ENCODE measurements around the gene SLC22A4.
A peak's percentile ranks its signal among the peaks of the same experiment; 100 is the strongest.

SLC22A4 gene

GRCh38 chr5:132293992-132294727 is at the start of gene SLC22A4:
Gene SLC22A4, plus strand, starts transcription at chr5:132294394. Its CDS starts 223 bp downstream, at chr5:132294617.
- DNase-seq (ENCODE audit: low read depth) = peak; percentile 88

GRCh38 chr5:132245593-132245992 is 48.6 kb upstream of the SLC22A4 start:
- DNase-seq (ENCODE audit: low read depth) = no peak

DNA sequence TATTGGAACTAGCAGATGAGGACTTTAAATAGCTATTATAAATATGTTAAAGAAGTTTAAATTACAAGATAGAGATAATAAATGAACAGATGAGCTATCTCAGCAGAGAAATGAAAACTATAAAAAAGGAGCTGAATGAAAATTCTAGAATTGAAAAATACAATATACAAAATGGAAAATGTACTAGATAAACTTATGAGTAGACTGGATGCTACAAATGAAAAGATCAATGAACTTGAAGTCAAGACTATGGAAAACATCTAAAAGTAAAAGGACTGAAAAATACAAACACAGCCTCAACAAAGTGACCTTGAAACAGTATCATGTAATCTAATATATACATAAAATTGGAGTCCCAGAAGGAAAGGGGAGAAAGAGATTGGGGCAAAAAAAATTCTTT is 47.4 kb upstream of the SLC22A4 start:
- DNase-seq (ENCODE audit: low read depth) = no peak

DNA sequence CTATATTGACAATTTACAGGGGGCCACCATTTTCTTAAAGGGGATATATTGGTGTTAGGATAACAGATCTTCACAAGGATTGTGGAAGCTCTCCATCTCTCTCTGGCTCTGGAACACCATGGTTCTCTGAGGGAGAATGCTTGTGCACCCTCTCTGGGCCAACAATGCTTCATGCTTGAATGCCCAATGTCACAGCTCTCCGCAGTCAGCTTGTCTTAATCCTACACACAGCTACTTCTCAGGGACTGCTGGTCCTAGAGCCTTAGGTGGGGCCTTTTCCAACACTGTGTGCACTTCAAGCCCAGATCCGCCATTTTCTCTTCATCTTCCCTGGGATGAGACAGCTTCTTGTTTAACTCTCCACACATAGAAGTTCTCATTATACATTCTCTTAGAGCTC is 43.6 kb upstream of the SLC22A4 start:
- DNase-seq (ENCODE audit: low read depth) = no peak

DNA sequence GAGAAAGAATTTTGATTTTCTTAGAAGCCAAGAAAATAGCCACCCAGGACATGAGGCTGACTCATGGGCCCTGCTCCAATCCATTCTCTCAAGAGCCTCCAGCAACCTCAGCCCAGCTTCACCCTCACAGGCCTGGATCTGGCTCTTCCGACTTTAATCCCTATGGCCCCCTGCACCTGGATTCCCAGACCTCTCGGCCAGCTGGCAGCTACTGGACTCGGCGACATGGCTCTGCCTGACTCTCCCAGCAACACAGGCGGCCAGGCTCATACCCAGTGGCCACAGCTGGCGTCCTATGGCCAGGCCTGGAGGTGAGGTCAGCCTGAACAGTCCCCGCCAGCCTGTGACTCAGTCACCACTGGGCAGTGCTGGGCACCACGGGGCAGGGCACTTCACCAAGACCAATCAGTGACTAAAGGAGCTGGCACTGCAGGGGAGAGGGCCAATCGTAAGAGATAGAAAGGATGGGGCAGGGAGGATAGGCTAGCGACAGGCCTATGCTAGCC is 42.9 kb upstream of the SLC22A4 start:
- no peak for DNase-seq (ENCODE audit: low read depth)

DNA sequence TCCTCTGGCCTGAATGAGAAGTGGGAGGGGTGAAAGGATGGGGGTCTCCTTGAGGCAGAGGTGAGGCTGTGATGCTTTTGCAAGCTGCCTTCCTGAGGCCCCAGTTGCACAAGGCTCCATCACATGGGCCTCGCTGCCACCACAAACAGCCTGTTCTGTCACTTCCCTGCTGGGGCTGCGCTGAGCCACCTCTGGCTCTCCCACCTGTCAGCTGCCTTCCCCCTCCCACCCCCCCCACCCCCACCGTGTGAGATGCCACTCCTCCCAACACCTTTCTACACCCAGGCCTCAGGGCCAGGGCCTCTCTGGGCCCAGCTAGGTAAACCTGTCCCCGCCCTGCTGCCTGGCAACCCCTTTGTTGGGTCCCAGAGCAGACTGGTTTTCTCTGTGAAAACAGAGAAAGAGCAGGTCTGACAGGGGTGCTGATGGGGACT is 41.2 kb upstream of the SLC22A4 start:
- DNase-seq (ENCODE audit: low read depth) = no peak

DNA sequence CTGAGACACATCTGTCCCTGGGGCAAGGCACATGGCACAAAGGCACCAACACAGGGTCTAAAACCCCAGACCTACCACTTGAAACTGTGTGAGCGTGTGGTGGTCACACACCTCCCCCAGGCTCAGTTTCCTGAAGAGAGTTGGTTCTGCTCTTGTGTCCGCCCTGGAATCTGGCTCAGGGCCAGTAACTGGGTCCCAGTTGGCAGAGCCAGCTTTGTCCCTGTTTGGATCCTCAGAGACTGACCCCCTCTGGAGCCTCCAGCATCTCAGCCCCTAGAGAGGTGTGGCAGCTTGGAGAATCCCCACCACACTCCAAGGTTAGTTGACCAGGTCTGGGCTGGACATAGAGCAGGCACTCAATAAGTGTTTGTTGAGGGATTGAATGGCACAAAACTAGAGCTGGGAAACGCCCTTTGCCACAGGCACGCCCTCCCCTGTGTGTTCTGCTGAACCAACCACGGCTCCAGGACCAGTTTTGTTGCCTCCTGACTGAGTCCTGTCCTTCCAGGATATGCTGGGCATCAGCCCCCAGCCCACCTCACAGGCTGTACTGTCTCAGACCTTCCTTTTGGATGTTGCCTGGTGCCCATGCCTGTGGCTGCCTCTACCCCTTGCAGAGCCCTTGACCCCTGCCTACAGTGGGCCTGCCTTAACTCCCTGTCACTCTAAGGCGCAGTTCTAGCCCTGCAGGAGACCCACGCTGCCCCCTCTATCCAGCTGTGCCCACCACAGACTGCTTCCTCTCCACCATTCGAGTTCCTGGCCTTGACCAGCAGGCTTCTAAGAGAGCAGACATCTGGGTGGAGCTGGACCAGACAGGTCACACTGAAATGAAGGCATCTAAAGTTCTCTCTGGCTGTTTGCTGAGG is 40.5 kb upstream of the SLC22A4 start:
- no peak for DNase-seq (ENCODE audit: low read depth)

GRCh38 chr5:132254321-132254977 is 39.7 kb upstream of the SLC22A4 start:
- no peak for DNase-seq (ENCODE audit: low read depth)

- DNase-seq (ENCODE audit: low read depth) = no peak
Observed at GRCh38 chr5:132256086-132256782, 38.0 kb upstream of the SLC22A4 start.

- no peak for DNase-seq (ENCODE audit: low read depth)
Observed at GRCh38 chr5:132256783-132257130, 37.4 kb upstream of the SLC22A4 start.

GRCh38 chr5:132257131-132258101 is 36.8 kb upstream of the SLC22A4 start, which contains the start of gene PDLIM4:
Gene PDLIM4, plus strand, starts transcription at chr5:132257696. Its CDS starts 39 bp downstream, at chr5:132257735.
- DNase-seq (ENCODE audit: low read depth) = no peak

GRCh38 chr5:132258102-132259068 is 35.8 kb upstream of the SLC22A4 start:
- no peak for DNase-seq (ENCODE audit: low read depth)

- peak; percentile 83 for DNase-seq (ENCODE audit: low read depth)
Observed at GRCh38 chr5:132259069-132259851, 34.9 kb upstream of the SLC22A4 start.

DNA sequence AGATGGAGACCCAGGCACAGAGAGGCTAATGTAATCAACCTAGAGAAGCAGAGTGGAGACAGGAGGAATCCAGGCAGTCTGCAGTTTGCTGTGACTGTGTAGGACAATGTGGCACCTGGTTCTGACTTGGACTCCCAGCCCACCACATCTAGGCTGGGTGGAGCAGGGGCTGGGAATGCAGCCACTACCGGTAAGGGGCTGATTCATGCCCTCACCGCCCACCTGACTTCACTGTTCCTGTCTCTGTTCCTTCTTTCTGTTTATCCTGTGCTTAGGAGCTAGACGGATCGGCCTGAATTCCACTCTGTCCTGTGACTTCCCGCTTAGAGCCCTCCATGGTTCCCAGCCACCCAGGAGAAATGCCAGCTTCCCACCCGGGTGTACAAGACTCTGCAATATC is 34.1 kb upstream of the SLC22A4 start:
- no peak for DNase-seq (ENCODE audit: low read depth)

GRCh38 chr5:132260714-132261551 is 33.3 kb upstream of the SLC22A4 start:
- DNase-seq (ENCODE audit: low read depth) = no peak

- no peak for DNase-seq (ENCODE audit: low read depth)
Observed at GRCh38 chr5:132261881-132262845, 32.0 kb upstream of the SLC22A4 start.

Measured in GM04504 (cell line).